BE2C (cell line): ENCODE data around the gene OR6M1.

Experiments
- DNase-seq: peaks from one replicate; pipeline ENCODE4 v3.0.0-alpha.2; 2020
- H3K27me3 ChIP-seq: fragments of 250-450 bp; sonication (Bioruptor Pico); 2 replicates; pipeline ENCODE4 v1.5.1; 2020; ENCODE audit warnings: mild to moderate bottlenecking
- H3K36me3 ChIP-seq: fragments of 250-450 bp; sonication (Bioruptor Pico); 2 replicates; pipeline ENCODE4 v1.5.1; 2020; ENCODE audit warnings: mild to moderate bottlenecking
- H3K4me1 ChIP-seq: fragments of 250-450 bp; sonication (Bioruptor Pico); 2 replicates; pipeline ENCODE4 v1.5.1; 2020
- H3K4me3 ChIP-seq: 2 replicates; pipeline ENCODE4 v1.5.1; 2011; ENCODE audit warnings: low read depth, low read length
- H3K9me3 ChIP-seq: fragments of 250-450 bp; sonication (Bioruptor Pico); 2 replicates; pipeline ENCODE4 v1.5.1; 2020
- CTCF ChIP-seq: IDR thresholded peaks from 2 replicates; pipeline ENCODE4 v1.5.1; 2012; ENCODE audit warnings: mild to moderate bottlenecking, low read depth, low read length

The OR6M1 gene

GRCh38 chr11:123775289-123775688 is 30.9 kb downstream of the OR6M1 start:
- DNase-seq: no peak
- peaks cover 3% of the 10 kb centered on the region for H3K27me3 ChIP-seq
- no peaks in the 10 kb centered on the region for H3K9me3 ChIP-seq
- no peak overlapping the region for H3K4me3 ChIP-seq
- no peak for TF ChIP-seq CTCF
- H3K36me3 ChIP-seq: no peaks in the 10 kb centered on the region
- H3K4me1 ChIP-seq: no peaks in the 10 kb centered on the region

DNA sequence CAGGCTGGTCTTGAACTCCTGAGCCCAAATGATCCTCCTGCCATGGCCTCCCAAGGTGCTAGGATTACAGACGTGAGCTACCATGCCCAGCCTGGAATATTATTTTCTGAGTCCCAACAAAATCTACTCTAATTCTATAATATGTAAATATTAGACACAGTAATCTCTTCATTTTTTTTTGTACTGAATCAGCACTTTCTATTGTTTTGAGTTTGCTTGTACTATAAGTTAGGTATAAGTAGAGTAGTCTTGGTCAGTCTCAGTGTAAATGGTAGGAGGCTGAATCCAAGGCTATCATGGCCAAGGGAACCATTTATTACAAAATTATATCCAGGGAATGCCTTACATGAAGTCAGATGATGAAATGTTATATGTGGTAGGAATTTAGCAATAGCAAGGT is 32.2 kb downstream of the OR6M1 start:
- Histone ChIP-seq H3K36me3 (no peaks in the 10 kb centered on the region), H3K9me3 (no peaks in the 10 kb centered on the region), H3K4me3 (no peak overlapping the region), H3K4me1 (no peaks in the 10 kb centered on the region), H3K27me3 (peaks cover 3% of the 10 kb centered on the region)
- TF ChIP-seq CTCF: no peak
- DNase-seq: no peak

- H3K27me3 ChIP-seq: peaks cover 3% of the 10 kb centered on the region; the same call in 1 of the 2 replicates
- DNase-seq: no peak
- H3K4me3 ChIP-seq: no peak overlapping the region
- no peaks in the 10 kb centered on the region for H3K9me3 ChIP-seq
- no peaks in the 10 kb centered on the region for H3K4me1 ChIP-seq
- no peaks in the 10 kb centered on the region for H3K36me3 ChIP-seq
- no peak for TF ChIP-seq CTCF
Observed at GRCh38 chr11:123773026-123773425, 33.1 kb downstream of the OR6M1 start.

DNA sequence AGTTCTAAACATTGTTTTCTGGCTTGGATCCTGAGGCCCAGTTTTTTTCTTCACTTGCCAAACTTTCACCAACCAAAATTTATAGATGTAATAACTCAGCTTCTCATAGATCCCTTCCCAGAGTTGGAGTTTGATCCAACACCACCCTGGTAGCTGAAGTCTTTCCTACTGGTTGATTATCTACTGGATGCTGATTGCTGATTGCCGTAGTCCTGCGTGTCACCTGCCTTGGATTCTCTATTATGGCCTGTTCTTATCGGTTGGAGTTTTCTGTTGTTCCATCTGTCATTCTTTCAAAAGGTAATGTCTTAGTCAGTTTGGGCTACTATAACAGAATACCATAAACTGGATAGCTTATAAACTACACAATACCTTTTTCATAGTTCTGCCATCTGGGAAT is 34.5 kb downstream of the OR6M1 start:
- Histone ChIP-seq H3K4me3 (no peak overlapping the region), H3K4me1 (no peaks in the 10 kb centered on the region), H3K27me3 (no peaks in the 10 kb centered on the region), H3K9me3 (no peaks in the 10 kb centered on the region), H3K36me3 (no peaks in the 10 kb centered on the region)
- no peak for TF ChIP-seq CTCF
- DNase-seq: no peak

- H3K27me3 ChIP-seq: 0 out of 2 replicates have a peak, but pooled peaks cover 3% of the 10 kb centered on the region
- no peaks in the 10 kb centered on the region for H3K36me3 ChIP-seq
- no peaks in the 10 kb centered on the region for H3K4me1 ChIP-seq
- TF ChIP-seq CTCF: no peak
- H3K9me3 ChIP-seq: no peaks in the 10 kb centered on the region
- H3K4me3 ChIP-seq: no peak overlapping the region
- no peak for DNase-seq
Observed at GRCh38 chr11:123770712-123771111, 35.4 kb downstream of the OR6M1 start.

GRCh38 chr11:123765601-123766000 is 40.5 kb downstream of the OR6M1 start:
- Histone ChIP-seq H3K4me1 (no peaks in the 10 kb centered on the region), H3K9me3 (no peaks in the 10 kb centered on the region), H3K4me3 (no peak overlapping the region), H3K36me3 (no peaks in the 10 kb centered on the region), H3K27me3 (peaks cover 6% of the 10 kb centered on the region; the same call in 1 of the 2 replicates)
- no peak for TF ChIP-seq CTCF
- no peak for DNase-seq
